ENCODE measurements around the gene MYCBPAP.

The MYCBPAP gene

DNA sequence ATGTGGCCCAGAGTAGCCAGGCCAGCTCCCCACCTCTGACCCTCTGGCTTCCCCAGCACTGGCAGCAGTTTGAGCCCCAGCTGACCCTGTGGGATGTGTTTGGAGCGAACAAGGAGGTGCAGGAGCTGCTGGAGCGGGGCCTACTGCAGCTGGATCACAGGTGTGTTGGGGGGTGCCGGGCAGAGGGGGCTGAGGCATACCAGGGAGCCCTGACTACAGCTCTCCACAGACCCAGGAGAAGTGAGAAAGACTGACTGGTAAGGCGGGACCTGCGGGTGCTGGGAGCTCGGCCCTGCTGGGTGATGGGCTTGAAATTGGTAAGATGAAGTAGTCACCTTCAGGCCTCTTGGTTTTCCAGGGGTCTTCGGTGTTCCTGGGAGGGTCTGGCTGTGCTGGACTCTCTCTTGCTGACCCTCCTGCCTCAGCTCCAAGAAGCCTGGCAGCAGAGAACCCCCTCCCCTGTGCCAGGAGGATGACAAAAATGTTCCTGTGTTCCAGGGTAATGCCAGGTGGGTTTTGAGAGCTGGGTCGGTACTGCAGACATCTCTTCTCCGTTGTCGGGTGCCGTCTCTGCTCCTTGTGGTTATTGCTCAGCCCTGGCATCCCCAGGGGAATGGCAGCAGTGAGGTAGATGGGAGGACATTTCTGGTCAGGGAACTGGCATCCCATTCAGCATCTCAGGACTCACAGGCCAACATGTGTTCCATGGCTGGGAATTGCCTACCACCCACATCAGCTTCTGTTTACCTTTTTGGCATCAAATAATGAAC is 23.7 kb upstream of the MYCBPAP start:
- TF ChIP-seq, protein P1, sequence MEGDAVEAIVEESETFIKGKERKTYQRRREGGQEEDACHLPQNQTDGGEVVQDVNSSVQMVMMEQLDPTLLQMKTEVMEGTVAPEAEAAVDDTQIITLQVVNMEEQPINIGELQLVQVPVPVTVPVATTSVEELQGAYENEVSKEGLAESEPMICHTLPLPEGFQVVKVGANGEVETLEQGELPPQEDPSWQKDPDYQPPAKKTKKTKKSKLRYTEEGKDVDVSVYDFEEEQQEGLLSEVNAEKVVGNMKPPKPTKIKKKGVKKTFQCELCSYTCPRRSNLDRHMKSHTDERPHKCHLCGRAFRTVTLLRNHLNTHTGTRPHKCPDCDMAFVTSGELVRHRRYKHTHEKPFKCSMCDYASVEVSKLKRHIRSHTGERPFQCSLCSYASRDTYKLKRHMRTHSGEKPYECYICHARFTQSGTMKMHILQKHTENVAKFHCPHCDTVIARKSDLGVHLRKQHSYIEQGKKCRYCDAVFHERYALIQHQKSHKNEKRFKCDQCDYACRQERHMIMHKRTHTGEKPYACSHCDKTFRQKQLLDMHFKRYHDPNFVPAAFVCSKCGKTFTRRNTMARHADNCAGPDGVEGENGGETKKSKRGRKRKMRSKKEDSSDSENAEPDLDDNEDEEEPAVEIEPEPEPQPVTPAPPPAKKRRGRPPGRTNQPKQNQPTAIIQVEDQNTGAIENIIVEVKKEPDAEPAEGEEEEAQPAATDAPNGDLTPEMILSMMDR (IDR thresholded peaks at IDR 0.05; ENCODE audit: borderline replicate concordance, insufficient read depth, low read depth, low read length) = no peak

GRCh38 chr17:50487213-50488096 is 20.8 kb upstream of the MYCBPAP start:
- TF ChIP-seq, protein P1 (IDR thresholded peaks at IDR 0.05; ENCODE audit: borderline replicate concordance, insufficient read depth, low read depth, low read length) = no peak

More for the DNA sequence above, 23.7 kb upstream of the MYCBPAP start:
- no peak overlapping the region for H3K4me3 ChIP-seq (ENCODE audit: low read depth, low read length)

GRCh38 chr17:50488880-50489279 is 19.4 kb upstream of the MYCBPAP start:
- TF ChIP-seq, protein P1 (IDR thresholded peaks at IDR 0.05; ENCODE audit: borderline replicate concordance, insufficient read depth, low read depth, low read length) = no peak
- H3K4me3 ChIP-seq (ENCODE audit: low read depth, low read length) = no peak overlapping the region

More at GRCh38 chr17:50487213-50488096, 20.8 kb upstream of the MYCBPAP start:
- H3K4me3 ChIP-seq (ENCODE audit: low read depth, low read length) = no peak overlapping the region

- no peak overlapping the region for H3K4me3 ChIP-seq (ENCODE audit: low read depth, low read length)
- TF ChIP-seq, protein P1 (IDR thresholded peaks at IDR 0.05; ENCODE audit: borderline replicate concordance, insufficient read depth, low read depth, low read length) = no peak
These were observed 16.7 kb upstream of the MYCBPAP start for GRCh38 chr17:50491505-50491904.

GRCh38 chr17:50492214-50492613 is 16.0 kb upstream of the MYCBPAP start:
- TF ChIP-seq, protein P1 (IDR thresholded peaks at IDR 0.05; ENCODE audit: borderline replicate concordance, insufficient read depth, low read depth, low read length) = no peak
- no peak overlapping the region for H3K4me3 ChIP-seq (ENCODE audit: low read depth, low read length)

- TF ChIP-seq, protein P1 (IDR thresholded peaks at IDR 0.05; ENCODE audit: borderline replicate concordance, insufficient read depth, low read depth, low read length) = no peak
- H3K4me3 ChIP-seq (ENCODE audit: low read depth, low read length) = no peak overlapping the region
These were observed 14.5 kb upstream of the MYCBPAP start for GRCh38 chr17:50493744-50494143.

Data from GM12875 (cell line).